HG03175 (cell line): ENCODE results near the gene TALDO1.
A peak's percentile ranks its signal among the peaks of the same experiment; 100 is the strongest.

Experiments
- ATAC-seq: cut with Tn5 transposase; IDR thresholded peaks from one replicate; pipeline ENCODE4 v1.9.1; 2021; ENCODE audit warnings: mild to moderate bottlenecking, moderate library complexity; ENCODE audit not compliant: unreplicated experiment

TALDO1 gene

DNA sequence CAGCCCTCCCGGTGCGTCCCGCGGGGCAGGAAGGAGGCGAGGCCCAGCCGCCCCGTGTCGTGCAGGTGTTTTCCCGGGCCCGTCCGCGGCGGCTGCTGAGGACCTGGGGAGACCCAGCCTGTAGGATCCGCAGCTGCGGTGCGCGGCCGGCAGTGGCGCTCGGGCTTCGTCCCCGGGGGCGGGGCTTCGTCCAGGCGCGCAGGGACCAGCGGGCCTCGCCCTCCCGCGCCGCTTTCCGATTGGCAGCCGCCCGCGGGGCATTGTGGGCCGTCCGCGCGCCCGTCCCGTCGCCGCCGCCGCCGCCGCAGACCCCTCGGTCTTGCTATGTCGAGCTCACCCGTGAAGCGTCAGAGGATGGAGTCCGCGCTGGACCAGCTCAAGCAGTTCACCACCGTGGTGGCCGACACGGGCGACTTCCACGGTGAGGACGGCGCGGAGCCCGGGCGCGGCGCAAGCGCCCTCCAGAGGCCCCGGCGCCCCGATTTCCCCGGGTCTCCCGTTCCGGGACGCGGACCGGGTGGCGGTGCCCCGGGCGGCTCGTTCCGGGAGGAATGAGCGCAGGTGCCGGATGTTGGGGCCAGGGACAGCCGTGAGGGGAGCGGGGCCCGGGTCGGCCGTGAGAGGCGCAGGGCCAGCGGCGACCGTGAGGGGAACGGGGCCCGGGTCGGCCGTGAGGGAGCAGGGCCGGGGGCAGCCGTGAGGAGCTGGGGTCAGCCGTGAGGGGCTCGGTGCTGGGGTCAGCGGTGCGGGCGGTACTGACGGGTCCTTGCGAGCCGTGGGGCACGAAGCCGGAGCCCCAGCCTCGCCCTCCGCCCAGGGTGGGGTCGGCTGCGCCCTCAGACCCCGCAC, at the start of gene TALDO1:
TALDO1 (plus strand) TSS at position 307 of the 849 bp plus-strand sequence; CDS start at position 325, 18 bp downstream.
- peak; percentile 89 for ATAC-seq

DNA sequence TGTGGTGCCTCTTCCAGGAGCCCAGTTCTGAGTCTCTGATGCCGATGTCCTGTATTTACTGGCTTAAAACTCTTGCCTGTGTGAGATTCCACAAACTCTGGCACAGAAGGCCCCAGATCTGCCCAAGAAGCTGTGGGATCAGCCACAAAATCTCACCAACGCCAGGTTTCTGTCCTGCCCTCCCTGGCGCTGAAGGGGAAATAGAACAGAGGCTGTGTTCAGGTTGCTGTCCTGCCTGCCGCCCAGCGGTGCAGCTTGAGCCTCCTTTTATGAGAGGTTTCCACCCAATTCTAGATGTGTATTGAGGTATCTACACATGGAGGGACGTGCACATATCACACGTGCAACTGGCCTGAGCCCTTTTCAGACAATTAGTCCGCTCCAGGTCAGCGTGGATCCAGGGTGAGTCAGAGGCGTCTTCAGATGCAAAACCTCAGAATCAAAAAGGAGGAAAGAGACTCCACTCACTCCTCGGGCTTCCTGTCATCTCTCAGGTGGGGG, 49.4 kb upstream of the TALDO1 start:
- ATAC-seq: no peak

DNA sequence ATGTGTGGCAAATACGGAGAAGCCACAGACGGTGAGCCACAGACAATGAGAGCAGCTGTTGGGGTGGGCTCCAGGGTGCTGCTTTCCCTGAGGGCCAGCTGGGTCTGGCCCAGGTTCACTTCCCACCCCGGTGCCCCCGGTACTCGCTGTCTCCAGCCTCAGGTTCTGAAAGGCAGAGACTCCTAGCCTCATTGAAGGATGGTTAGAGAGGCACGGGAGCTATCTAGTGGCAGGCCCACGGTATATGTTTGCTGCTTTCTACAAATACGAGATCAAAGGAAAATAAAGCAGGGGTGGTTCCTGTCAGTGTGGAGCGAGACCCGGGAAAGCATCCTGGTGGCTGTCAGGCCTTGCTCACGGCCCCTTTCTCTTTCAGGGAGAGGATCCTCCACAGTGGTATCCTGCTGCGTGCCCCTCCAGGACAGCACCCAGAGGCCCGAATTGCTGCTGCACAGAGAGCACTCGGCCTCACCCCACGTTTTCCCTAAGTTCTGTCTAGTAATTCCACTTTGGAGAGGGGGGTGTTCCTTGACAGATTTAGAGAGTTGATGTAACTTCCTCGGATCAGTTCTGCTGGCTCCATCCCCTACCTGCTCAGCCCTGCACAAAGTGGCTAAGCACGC, 48.7 kb upstream of the TALDO1 start:
- no peak for ATAC-seq

DNA sequence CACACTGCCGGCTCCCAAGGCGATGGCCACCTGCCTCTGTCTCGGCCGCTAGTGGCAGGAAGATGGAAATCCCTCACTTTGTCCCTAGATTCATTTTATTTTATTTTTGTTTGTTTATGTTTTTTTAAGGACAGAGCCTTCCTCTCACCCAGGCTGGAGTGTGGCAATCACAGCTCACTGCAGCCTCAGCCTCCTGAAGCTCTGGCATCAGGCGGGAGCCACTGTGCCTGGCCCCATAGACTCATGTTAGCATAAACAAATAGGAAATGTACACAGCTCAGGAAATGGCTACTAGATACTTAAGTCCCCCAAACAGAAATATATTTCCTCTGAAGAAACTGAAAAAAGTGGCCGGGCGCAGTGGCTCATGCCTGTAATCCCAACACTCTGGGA, 48.2 kb upstream of the TALDO1 start:
- no peak for ATAC-seq

DNA sequence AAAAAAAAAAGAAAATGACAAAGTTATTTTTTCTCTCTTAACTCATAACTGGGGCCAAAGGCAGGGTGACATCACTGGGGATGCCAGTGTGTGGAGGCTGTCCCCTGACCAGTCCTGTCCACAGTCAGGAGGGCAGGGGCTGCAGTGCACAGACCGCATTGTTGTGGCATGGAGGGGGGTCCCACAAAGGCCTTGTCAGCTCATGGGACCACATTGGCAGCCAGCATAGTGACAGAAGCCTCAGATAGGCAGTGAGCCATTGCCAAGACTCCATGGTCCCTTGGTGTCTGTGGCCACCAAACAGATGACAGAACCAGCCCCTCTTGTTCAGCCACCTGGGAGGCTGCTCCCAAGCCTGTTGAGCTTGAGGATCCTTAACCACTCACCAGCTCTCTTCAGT, 47.5 kb upstream of the TALDO1 start:
- ATAC-seq: no peak

DNA sequence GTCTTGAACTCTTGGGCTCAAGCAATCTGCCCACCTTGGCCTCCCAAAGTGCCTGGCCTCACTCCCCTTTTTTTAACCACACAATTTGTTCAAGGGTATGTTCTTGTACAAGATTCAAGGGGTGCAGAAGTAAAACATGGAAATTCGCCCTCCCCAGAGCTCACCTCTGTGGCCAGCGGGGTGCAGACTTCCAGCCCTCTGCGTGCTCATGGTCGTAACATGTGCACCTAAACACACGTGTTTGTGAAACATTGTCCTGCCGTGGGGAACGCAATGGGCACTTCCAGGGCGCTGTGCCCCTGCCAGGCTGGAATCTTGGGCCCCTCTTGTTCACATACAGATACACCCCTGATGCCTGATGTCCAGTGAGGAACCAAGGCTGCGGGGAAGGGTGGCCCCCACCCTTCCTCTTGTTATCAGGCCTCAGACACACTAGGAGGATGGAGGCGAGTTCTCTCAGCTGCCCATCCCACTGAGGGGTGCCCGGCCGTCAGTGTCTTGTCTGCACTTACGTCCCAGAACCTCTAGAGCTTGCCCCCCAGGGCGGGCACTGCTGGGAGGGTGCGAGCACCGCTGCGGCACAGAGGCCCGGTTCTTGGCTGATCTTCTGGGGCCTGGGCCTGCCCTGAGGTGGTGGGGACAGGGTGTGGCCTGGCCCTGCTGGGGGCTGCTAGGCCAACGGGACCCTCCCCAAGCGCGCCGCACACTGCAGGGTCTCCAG, 45.4 kb upstream of the TALDO1 start:
- no peak for ATAC-seq

DNA sequence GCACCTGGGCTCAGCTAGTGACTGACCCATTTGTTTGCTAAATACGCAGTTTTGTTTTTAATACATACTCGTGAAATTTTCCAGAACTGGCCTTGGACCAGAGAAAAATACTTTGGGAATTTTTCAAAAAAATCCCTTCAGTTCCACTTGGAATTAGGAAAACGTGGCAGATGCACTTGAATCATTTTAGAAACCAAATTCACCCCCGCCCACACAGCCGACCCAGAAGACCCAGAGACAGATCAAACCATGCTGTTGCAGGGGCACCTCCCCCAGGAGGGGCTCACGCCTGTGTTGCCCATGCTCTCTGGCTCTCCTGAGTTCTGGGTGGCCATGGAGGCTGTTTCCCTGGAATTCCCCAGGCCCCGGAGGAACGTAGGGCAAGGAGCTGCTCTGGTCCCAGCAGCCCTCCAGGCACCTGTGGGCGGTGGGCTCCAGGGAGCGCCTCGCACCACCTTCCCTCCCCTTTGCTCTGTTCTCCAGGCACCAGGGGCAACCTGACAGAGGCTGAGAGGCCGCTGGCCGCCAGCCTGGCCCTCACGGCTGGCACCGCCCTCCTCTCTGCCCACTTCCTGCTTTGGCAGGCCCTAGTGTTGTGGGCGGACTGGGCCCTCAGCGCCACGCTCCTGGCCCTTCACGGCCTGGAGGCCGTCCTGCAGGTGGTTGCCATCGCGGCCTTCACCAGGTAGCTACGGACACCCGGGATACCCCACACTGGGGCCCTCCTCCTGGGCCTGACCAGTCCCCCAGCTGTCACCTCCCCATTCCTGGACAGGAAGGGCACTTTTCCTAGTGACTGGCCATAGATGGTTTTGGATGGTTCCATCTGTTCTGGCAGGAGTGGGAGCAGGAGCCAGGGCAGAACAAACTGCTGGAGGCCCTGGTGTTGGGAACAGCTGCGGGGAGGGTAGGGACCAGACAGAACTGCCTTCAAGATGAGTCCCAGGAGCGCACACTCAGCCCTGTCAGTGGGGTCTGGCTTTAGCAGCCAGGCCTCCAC, 44.5 kb upstream of the TALDO1 start:
- no peak for ATAC-seq

DNA sequence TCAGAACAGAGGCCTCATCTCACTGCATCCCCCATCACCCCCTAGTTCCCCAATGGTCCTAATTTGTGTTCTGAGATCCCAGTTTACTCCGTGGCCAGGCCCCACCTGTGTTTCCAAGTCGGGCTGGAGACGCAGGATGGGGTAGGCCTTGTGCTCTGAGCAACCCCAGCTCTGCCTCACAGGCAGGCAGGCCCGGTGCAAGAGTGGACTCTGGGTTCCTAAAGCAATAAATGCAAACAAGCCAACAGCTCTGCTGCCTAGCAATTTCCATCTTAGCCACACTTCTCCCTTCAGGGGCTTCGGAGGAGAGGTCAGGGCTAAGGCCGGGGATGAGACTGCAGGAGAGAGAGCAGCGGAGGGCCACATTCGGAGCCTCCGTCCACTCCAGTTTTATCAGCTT, 43.8 kb upstream of the TALDO1 start:
- ATAC-seq: no peak

DNA sequence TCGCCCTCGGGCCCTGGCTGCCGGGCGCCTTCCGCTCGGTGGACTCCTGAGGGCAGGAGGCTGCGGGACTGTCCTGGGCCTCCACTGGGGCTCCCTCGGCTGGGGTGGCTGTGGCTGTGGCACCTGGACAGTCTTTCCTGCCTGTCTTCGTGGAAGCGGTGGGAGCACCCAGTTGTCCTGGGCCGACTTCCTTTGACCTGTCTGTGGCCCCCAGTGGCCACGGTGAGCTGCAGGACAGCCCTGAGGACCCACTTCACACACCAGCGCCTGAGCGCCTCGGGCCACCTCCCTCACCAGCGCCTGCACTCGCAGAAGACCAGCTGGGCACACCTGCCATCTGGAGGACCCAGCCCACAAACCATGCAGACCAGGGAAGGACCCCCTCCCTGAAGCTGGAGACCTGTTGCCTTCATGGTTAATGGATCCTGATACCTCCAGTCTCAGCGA, 43.0 kb upstream of the TALDO1 start:
- no peak for ATAC-seq

DNA sequence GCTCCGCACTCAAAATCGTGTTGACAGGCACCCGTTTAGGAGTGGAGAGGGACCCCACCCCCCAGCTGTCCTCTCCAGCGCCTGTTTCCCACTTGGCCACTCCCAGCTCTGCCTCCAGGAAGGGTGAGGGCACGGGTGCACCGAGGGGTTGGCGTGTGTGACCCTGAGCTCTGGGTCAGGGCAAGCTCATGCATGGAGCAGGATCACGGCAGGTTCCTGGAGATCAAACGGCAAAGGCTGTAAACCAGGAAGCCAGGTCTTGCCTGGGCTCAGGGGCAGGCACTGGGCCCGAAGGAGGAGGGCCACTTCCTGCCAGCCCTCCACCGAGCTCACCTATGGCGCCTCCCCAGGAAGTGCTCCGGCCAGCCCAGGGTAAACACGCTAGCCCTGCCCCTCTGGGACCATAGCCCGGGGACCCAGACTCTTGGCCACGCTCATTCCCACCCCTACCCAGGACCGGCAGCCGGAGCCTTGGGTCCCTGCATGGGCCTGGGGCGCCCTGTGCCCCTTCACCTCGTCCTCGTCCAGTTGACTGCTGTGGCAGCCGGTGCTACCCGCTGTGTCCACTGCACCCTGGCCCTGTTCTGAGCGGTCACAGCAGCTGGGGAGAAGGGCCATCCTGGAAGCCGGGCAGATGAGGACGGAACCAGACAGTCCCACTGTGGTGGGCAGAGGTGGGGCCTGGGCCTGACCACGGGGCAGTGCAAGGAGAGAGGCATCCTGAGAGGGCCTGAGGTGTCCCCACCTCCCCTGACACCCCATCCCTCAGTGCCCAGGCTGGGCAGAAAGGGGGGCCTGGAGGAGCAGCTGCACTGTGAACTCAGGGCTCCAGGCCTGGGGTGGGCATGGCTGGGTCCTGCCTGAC, 42.3 kb upstream of the TALDO1 start:
- no peak for ATAC-seq

DNA sequence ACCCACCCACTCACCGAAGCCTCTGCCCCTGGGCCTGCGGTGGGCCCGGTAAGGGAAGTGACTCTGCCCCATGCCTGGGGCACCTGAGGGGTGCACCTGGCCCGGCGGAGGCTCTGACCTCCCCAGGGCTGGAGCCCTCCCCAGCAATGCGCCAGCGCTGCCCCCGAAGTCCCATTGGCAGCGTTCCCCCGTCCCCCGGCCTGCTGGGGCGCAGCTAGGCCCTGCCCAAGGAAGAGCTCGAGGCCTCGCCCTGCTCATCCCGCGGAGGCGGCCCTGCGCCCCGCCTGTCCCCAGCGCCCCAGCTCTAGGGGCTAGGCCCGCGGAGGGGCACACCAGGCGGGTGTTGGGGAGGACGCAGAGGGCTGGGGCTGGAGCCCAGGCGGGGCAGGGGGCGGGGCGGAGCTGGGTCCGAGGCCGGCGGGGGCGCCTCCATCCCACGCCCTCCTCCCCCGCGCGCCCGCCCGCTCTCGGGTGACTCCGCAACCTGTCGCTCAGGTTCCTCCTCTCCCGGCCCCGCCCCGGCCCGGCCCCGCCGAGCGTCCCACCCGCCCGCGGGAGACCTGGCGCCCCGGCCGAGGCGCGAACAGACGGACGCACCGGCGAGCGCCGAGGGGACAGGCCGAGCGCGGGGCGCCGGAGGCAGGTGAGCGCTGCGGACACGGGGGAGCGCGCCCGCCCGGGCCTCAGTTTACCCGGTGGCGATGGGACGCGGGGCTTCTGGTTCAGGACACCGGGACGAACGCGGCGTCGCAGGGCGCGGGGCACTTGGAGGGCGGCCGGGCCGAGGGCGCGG, 41.4 kb upstream of the TALDO1 start, which contains the start of gene EPS8L2:
EPS8L2 (plus strand) TSS at position 586 of the 793 bp plus-strand sequence. CDS start 3,177 bp downstream, outside the sequence.
- ATAC-seq: no peak

DNA sequence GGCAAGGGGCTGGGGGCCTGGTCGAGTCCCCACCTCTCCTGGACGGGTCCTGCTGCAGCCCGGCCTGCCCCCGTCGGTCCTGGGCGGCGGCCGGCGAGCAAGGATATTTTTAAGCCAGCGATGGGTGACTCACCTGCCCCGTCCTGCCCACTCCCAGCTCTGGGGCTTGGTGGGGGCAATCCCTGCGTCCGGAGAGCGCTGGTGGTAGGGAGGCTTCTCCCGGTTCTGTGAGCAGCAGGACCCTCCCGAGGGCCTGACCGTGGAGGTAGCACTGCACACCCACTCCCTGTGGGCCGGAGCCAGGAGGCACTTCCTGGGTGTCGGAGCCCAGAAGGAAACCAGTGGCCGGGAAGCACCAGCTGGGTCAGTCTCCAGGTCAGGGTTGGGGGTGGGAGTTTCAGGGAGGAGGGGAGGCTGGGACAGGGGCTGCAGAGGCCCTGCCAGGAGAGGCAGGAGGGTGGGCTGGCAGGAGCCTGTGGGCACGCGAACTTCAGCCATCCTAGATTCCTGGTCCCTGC, 40.8 kb upstream of the TALDO1 start:
- no peak for ATAC-seq

DNA sequence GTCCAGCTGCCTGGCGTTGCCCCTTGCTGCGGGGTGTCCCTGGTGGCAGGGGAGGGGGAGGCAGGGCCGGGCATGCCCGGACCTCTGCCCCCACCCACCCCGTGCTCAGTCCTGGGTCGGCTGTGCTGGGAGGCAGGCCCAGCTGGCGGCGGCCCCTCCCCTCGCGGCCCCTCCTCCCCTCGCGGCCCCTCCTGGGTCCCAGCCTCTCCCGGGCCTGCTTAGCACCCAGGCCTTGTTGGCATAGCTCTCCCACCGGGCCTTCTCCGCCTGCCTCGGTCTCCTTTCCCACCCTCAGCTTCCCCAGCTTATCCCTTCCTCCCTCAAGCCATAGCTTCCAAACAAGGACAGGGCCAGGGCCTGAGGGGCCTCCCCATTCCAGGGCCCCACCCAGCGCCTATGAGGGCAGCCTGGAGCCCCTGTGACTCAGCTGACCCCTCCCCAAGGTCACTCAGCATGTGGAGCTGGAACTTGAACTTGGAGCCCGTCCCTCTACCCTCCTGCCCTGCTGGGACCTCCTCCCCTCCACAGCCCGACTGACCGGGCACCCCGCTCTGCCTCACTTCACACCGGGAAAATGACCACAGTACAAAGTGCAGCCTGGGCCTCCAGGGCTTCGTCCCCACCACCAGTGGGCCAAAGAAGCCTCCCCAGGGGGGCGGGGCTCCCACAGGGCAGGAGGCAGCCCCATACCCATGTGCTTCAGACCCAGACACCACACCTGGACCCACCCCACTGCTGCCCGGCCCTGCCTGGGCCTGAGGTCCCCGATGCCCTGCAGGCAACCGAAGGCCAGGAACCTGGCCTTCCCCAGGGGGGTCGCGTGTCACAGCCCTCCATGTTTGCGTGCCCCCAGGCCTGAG, 40.1 kb upstream of the TALDO1 start:
- no peak for ATAC-seq

DNA sequence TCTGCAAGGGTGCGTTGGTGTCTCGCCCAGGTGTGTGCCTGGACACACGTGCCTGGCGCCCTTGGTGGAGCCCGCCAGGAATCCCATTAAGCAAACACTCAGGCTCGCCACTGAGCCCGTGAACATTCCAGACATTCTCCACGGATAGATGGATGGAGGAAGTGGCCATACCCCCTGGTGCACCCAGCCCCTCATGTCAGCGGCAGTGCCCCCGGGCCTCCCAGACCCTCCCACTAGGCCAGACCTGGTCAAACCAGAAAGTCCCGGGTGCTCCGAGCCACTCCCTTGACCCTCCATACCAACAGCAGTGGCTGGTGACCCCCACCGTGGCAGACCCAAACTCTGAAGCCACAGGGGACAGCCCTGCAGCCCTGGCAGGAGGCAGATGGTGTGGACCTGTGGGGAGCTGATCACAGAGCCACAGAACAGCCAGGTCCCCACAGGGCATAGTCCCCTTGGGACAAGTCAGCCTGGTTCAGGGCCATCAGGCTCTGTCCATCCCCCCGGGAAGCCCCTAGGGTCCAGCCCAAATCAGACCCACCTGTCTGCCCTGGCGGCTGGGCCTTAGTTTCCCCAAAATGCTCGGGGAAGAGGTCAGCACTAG, 39.3 kb upstream of the TALDO1 start:
- no peak for ATAC-seq

DNA sequence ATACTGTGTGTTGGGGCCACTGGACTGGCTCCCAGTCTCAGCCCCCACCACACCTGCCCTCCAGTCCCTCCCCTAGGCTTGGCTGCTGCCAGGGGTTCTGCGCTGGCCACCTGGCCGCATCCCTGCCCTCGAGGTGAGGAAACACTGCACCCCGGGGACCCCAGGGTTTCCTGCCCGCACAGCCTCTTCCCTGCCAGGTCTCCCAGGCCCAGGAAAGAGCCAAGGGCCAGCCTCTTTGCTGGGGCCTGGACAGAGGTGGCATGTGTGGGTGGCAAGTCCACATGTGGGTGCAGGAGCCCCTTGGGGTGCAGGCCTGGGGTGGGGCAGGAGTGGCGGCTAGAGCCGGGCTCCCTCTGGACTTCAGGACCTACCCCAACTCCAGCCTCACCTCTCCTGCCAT, 38.8 kb upstream of the TALDO1 start:
- no peak for ATAC-seq

DNA sequence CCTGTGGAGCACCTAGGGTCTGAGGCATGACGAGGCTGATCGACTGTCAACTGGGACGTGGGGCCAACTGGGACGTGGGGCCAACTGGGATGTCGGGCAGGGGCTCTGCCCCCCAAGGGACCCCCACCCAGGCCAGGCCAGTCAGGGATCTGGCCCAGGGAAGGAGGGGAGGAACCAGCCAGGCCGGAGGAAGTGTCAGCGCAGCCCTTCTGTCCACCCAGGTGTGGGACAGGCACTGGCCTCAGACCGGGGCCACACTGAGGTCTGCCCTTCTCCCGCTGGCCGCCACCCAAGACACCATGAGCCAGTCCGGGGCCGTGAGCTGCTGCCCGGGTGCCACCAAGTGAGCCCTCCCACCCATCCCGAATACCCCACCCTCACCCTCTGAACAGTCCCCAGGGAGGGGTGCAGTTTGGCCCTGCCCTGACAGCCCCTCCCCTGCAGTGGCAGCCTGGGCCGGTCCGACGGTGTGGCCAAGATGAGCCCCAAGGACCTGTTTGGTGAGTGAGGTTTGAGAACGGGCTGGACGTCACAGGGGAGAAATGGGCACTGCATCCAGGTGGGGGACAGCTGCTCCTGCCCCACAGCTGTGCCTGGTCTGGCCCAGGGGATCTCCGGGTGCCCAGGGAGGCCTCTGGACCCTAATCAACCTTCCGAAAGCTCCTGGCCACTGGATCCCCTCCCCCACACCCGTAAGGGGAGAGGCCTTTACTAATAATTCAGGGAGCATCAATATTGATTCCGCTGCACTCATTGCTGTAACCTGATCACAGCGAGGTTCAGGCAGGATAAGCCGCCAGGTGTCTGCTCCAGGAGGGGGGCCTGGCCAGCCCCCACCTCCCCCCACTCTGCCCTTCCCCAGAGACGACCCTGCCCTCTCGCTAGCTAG, 37.9 kb upstream of the TALDO1 start:
- ATAC-seq: no peak
